Activated gamma-delta T cell treated with Interleukin-2 at 50 U/mL for 16 hours (primary cell): Measurements from ENCODE around the gene SDSL.

ENCODE experiments used
- DNase-seq: peaks from one replicate; pipeline ENCODE4 v3.0.0-alpha.2; 2020

Gene SDSL

DNA sequence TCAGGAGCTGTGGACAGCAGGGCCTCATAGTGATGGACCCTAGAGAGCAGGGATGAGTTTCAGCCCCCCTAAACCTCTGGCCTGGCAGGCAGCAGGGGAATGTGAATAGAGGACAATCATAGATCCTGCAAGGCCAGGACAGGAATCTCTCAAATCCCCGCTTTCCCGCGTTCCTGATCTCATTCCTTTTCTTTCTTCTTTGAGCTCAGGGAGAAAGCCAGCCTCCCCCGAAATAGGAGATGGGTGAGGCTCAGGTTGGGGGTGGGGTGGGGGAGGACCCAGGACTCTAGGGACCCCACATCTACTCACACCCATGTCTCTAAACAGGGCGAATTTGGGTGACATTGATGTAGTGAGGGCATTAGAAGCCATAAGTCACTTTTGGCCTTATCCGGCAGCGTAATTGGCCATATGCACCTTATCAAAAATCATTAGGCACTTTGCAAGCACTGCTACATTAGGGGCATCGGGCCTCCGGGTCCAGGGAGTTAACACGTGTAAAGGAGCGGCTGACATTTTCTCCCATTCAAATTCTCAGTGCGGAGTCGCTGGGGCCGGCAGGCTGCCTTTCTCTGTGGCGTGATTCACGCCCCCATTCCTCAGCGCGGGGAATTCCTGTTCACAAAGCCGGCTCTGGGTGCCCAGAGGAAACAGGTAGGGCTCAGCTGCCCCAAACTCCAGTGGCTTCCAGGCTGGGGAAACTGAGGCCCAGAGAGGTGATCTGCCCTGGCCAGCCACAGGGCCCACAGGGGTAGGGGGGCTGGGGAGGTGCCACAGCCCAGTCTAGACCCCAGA is 48.0 kb downstream of the SDSL start:
- no peak for DNase-seq

GRCh38 chr12:113470871-113471618 is 48.9 kb downstream of the SDSL start:
- no peak for DNase-seq

DNA sequence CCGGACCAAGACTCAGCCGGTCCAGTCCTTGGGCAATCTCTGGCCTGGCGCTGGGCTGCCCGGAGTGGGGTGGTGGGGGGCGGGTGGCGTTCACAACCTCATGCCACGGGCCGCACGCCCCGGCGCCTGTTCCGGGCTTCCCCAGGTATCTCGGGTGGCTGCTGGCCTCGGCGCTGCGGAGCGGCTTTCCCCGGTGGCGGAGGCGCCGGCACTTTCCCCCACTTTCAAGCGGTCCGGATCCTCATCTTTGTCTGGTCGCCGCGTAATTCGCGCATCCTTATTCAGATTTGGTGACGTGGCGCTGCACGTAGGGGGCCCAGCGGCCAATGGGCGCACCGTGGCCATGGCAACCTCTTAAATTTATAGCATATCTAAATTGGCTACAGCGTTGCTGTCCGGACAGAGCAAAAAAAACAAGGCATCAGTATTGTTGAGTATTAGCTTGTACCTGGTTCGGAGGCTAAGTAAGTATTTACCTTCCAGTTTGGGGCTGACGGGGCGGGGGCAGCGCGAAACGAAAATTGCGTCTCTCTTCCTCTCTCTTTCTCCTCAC is 49.5 kb downstream of the SDSL start, which contains the start of gene LHX5:
Gene LHX5, minus strand, starts transcription at position 253 of the 553 bp plus-strand sequence. CDS start 373 bp downstream, outside the sequence.
- no peak for DNase-seq

DNA sequence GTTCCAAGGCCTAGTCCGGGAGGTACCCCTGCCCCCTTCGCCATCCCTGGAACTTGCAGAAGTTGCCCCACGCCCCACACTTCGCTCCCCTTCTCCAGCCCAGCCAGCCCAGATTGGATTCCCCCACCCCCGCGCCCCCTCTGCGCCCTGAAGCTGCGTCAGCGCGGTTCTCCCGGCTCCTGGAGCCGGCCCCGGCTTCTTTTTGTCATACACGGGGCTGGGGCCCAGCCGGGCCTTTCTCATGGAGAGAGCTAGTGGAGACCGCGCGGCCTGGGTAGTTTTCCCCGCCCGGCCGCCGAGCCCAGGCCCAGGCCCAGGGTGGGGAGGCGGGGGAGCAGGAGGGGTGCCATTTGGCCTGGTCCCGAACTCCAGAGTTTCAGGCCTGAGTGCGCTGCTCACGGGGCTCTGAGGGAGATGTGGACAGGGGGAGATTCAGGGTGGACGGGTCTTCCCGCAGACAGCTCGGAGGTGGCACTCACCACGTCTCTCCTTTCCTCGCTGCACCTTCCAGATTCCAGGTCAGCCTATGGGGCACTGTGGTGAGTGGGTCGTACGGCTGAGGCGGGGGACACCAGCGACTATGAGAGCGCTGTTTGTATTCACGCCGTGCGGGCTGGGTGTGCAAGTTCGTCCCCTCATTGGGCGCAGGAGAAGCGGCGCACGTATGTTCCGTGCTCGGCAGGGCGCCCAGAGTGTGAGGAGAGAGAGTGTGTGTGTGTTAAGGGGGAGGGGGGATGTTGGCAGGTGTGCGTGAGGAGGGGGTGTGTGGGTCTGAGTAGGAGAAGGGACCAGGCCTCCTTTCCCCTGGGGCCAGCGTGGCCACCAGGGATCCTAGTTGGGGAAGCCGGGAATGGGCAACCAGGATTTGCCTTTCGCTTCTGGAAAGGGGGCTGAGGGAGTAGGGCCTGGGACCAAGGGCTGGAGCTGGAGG is 50.3 kb downstream of the SDSL start:
- no peak for DNase-seq

GRCh38 chr12:113473400-113473799 is 51.2 kb downstream of the SDSL start:
- DNase-seq, result no peak

DNA sequence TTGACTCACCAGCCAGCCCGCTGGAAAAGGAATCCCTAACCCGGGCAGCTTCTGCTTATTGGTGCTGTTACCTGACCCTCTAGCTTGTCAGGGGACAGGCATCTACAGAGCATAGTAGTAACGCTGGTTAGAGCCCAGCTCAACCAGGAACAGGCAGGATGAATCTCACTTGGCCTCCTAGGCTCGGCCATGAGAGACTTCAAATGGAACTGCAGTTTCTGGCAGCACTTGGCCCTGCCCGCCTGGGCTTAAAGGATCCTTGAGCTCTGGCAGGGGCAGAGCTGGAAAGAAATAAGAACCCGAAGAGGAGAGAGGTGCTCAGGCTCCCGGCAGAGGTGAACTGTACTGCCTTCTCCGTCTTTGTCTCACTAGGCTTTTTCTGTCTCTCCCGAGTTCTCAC is 51.8 kb downstream of the SDSL start:
- DNase-seq, result no peak

DNA sequence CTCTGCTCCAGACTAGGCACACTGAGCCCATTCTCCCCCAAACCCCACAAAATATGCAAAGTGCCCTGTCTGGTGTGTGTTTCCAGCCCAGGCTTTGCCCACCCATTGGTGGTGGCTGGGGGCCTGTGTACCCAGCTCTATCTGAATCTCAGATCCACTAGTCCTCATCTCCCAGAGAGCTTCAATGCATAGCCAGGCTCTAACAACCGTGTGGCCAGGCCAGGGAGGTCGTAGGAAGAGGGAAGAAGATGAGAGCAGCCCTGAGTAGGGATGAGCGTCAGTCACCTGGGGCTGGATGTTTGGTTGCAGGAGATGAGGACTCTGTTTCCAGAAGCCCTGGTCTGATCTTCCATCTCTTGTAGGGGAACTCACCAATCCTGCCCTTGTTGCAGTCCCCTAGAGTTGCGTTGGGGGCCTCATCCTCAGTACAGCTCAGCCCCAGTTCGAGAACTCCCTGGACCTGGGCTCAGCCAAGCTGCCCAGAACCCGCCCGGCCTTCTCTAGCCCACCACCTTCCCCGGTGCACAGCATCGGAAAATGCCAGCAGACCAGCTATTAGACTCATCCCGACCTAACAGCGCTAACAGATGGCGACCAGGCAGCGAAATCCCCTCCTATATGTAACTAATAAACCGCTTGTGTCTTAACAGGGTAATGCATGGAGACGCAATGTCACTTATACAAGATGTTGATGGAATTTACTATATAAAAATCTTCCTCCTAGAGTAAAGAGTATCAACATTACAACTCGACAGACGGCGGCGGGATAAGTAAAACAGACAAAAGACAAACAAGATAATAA is 52.7 kb downstream of the SDSL start:
- no peak for DNase-seq

DNA sequence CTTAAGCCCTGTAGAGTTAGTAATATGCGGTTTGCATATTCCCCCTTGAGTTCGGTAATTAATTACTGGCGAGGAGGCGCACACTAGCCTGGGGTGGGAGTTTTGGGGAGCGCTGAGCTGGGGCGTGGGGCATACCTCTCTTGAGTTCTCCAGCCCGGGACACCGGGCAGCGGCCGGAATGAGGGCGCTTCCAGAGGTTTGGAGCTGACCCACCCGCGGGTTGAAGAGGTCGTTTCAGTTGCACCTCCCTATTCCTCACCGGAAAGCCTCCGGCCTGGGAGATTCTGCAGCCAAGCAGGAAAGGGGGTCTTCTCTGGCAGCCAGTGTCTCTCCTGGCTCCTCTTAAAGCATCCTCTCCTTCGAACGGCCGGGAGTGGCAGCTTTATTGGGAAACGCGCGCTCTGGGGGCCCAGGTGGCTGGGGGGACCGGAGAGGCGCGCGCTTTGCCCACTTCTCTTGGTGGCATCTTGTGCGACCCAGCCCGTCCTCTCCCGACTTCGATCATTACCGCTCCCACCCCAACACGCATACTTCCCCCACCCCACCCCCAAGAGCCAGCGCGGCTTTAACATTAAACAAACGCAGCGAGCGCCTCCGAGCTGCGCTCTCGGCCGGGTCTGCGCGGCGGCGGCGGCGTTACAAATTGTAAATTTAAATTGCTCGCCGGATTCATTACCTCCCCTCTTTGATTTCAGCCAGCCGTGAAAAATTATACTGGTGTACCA is 53.4 kb downstream of the SDSL start:
- no peak for DNase-seq

DNA sequence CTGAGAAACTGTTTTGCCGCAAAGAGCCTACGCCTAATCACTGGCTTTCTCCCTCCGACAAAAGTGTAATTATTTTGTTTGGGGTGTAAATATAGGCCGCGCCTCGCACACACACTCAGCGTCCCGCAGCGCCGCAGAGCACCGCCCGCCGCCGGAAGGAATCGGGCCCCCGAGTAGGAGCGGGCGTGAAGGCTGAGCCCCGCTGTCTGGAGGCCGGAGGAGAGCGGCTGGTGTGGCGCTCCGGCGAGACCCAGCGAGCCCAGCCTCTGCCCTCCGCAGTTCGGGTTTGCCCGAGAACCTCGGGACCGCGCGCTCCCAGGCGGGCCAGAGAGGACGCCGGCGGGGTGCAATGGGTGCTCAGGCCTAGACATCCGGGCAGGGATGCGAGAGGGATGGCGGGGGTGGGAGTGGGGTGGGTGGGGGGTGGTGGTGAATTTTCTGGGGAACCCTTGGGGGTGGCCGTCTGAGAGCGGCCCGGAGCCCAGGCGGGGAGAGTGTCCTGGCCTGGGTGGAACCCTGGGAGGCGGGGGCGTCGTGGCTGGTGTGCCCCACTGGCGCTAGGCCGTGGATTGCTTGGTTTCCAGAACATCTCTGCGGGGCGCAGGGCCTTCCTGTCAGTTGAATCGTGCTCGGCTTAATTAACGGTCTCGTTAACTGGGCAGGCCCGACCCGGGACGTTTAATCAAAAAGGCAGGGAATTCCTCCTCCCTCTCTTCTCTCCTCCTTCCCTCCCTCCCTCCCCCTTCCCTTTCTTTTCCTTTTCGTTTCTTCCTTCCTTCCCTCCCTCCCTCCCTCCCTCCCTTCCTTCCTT is 54.2 kb downstream of the SDSL start:
- no peak for DNase-seq

DNA sequence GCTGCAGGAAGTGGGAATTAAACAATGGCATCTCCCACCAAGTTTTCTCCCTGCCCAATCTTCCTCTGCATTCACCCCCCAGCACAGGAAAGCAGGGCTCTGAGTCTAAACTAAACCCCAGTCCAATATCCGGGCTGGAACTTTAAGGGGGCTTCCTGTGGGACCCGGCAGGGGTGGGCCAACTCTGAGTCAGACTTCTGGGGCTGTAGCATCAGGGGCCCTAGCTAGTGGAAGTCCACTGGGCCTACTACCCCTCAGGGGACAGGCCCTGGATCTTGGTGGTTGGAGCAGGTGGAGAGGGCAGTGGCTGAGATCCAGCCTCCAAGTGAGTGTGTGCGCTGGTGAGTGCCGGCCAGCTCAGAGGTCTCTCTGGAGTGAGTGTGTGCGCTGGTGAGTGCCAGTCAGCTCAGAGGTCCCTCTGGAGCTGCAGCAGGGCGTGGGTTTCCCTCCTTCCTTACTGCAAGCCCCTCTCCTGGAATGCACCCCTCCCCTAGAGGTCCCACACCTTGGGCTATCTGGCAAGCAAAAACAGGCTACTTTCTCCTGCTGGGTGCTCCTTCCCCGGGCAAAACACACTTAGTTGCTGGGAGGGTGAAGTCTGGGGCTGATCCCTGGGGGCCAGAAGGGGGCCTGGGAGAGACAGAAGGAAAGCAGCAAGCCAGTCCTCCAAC is 55.1 kb downstream of the SDSL start:
- no peak for DNase-seq

DNA sequence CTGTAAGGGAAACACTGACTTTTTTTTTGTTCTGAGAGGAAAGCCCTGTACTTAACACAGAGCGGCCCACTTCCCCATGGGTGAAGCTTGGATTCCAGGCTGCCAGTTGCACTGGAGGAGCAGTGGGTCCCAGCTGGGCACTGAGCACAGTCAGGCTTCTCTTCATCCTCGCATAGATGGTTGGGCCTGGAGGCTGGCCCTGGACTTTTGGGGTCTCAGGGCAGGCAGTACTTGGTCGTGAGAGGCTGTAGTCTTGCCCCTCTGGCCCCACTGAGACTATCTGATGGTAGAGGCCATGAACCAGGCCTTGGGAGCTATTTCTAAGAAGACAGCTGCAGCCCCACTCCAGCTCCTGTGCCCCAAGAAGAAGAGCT is 55.6 kb downstream of the SDSL start:
- DNase-seq, result no peak

DNA sequence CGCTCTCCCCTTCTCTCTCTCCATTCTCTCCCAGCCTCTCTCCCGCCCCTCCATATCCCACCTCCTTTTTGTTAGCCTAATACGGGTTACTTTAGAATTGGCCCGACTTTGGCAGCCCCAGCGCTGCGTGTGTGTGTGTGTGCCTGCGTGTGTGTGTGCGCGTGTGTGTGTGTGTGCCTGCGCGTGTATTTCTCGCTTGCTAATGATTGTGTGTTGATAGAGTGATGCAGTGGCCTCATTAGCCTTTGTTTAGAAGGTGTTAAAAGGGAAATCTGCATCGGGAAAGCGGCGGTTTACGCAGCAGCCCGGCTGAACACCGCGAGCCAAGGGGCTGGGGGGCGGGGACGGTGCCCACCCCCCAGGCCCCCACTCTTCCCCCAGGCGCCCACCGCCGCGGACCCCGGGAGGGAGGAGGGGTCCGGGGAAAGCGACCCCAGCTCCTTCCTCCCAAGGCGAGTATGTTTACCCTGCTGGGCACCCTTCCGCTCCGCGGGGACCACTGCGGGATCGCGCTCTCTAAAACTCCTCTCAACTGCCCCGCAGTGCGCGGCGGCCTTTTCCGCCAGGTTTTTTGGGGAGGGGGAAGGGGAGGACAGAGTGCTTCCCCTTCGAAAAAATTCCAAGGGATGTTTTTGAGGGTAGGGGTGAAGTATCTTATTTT is 56.3 kb downstream of the SDSL start:
- no peak for DNase-seq

GRCh38 chr12:113479216-113479589 is 57.0 kb downstream of the SDSL start:
- DNase-seq, result no peak

DNA sequence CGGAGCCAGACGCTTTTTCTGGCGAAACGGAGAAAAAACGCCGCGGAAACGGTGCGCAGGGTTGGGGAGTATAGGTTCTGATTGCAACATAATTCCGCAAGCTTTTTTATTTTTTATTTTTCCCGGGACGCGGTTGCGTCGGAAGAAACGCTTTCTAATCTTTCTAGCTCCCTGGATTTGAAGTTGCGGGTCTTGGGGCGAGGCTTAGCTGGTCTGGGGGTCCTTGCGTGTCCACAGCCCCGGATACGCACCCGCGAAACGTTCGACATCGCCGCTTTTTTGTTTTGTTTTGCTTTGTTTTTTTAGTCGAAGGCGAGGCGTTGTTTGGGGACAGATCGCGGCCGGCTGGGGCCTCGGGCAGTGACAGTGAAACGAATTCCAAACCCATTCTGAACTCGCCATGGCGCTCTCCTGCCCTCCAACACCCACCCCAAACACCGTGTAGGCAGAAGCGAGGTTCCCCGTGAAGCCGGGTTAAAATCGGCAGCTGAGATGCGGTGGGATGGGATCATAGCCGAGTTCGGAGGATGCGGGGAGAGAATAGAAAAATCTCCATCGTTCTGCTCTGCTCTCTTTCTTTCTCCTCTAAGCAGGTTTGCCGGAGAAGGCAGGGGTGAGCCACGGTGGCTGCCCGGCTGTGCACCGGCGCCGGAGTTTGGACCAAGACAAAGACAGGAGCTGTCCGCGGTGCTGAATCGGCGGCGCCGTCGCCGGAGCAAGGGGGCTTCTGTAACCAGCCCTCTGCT is 57.6 kb downstream of the SDSL start:
- DNase-seq, result peak; percentile 23

DNA sequence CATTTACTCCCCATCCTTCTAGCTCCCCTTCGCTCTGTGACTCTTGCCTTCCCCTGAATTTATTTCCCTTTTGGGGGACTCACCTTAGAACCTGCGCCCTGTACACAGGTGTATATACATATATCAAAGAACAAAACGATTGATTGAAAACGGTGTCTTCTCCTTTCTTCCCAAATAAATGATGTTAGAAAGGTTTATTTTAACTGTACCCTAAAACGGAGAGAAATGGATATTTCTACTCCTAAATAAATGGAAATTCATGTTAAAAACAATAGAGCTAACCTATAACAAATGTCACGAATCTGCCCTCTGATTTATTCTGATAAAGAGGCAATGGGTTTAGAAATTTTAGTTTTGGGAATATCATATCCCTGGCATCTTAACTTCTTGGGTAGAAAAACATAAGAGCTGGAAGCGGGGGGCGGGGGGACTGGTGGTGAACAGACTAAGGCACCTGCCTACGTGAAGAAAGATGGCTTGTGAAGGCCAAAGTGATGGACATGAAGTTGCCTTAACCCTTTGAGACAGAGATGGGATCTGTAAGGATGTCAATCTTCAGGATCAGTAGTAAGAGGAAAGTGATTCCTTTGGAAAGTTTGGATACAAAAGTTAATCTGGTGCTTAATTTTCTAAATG is 58.3 kb downstream of the SDSL start:
- DNase-seq, result no peak

DNA sequence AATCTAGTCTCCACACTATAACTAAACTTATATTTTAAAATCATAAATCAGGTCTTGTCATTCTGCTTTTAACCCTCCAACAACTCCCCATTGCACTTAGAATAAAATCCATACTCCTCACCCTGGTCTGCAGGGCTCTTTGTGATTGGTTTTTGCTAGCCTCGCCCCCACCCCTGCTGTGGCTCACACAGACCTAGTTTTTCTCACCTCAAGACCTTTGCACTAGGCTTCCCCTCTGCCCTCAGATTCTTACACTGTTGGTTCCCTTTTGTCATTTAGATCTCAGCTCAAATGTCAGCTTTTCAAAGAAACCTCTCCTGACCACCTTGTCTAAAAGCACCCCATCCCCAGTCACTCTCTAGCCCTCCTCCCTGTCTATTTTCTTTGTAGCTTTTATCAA is 60.2 kb downstream of the SDSL start:
- DNase-seq, result no peak

DNA sequence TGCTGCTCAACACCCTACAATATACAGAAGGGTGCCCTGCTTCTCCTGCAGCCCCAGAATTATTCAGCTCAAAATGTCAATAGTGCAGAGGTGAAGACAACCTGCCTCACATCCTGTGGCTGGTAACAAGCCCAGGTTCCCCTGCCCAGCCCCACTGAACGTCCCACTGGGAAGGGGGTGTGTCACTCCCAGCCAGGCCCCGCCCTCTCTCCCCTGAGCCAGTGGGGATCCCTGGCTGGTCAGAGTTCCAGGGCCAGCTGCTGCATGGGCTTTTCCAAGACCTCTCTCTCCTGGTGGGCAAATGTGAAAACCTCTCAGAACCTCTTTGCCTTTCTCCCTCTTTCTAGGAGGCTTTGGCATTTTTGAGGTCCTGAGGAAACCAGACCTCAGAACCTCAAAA is 63.1 kb downstream of the SDSL start:
- DNase-seq, result no peak

- no peak for DNase-seq
These were observed 64.5 kb downstream of the SDSL start for GRCh38 chr12:113486722-113487121.
